Measurements from ENCODE around the gene DEUP1. TPM values are rescaled to one million over a fixed set of nuclear protein-coding genes. Genes with fewer than 3 reads are reported as not detected.

Gene DEUP1
- total RNA-seq, 2 experiments from 2014 or later: not detected

- ChIA-PET POLR2A (no interaction called here), CTCF (no interaction called here)
- peaks cover 9% of the 10 kb centered on the region for H3K9me3 Mint-ChIP-seq
- no peak for DNase-seq
- no peaks in the 10 kb centered on the region for H3K36me3 Mint-ChIP-seq
- H3K4me3 Mint-ChIP-seq: no peak overlapping the region
- peaks cover 3% of the 10 kb centered on the region for H3K27me3 Mint-ChIP-seq
- H3K27ac Mint-ChIP-seq: no peak overlapping the region
- H3K4me1 Mint-ChIP-seq (ENCODE audit: low read depth): no peaks in the 10 kb centered on the region
- intact Hi-C loops (cut with micrococcal nuclease): no loop called here
Measured at GRCh38 chr11:93320230-93320629, 10.3 kb upstream of the DEUP1 start.

GRCh38 chr11:93322207-93322606, 8.3 kb upstream of the DEUP1 start:
- CTCF ChIA-PET: no interaction called here
- intact Hi-C loops (cut with micrococcal nuclease): no loop called here
- Mint-ChIP-seq H3K9me3 (peaks cover 7% of the 10 kb centered on the region), H3K4me1 (ENCODE audit: low read depth) (no peaks in the 10 kb centered on the region), H3K4me3 (no peak overlapping the region), H3K27me3 (peaks cover 3% of the 10 kb centered on the region), H3K27ac (no peak overlapping the region), H3K36me3 (no peaks in the 10 kb centered on the region)
- DNase-seq: no peak
- POLR2A ChIA-PET: no interaction called here

GRCh38 chr11:93323747-93324146, 6.8 kb upstream of the DEUP1 start:
- ChIA-PET CTCF (no interaction called here), POLR2A (no interaction called here)
- Mint-ChIP-seq H3K9me3 (peaks cover 7% of the 10 kb centered on the region), H3K4me1 (ENCODE audit: low read depth) (no peaks in the 10 kb centered on the region), H3K27ac (no peak overlapping the region), H3K27me3 (peaks cover 3% of the 10 kb centered on the region), H3K4me3 (no peak overlapping the region), H3K36me3 (no peaks in the 10 kb centered on the region)
- intact Hi-C loops (cut with micrococcal nuclease): no loop called here
- DNase-seq: no peak

- ChIA-PET POLR2A (no interaction called here), CTCF (no interaction called here)
- Mint-ChIP-seq H3K4me3 (no peak overlapping the region), H3K27me3 (peaks cover 7% of the 10 kb centered on the region), H3K27ac (no peak overlapping the region), H3K4me1 (ENCODE audit: low read depth) (no peaks in the 10 kb centered on the region), H3K9me3 (peaks cover 1% of the 10 kb centered on the region), H3K36me3 (no peaks in the 10 kb centered on the region)
- intact Hi-C loops (cut with micrococcal nuclease): no loop called here
- no peak for DNase-seq
Measured at GRCh38 chr11:93324500-93324899, 6.0 kb upstream of the DEUP1 start.

- no peaks in the 10 kb centered on the region for H3K9me3 Mint-ChIP-seq
- H3K4me3 Mint-ChIP-seq: no peak overlapping the region
- H3K4me1 Mint-ChIP-seq (ENCODE audit: low read depth): peaks cover 4% of the 10 kb centered on the region
- intact Hi-C loops (cut with micrococcal nuclease): loop anchor here (5.0 kb wide), 1 partner anchor 216 kb away; the partner anchor contains the start of gene SMCO4
- no peaks in the 10 kb centered on the region for H3K36me3 Mint-ChIP-seq
- POLR2A ChIA-PET: no interaction called here
- CTCF ChIA-PET: no interaction called here
- DNase-seq: no peak
- H3K27ac Mint-ChIP-seq: no peak overlapping the region
- peaks cover 17% of the 10 kb centered on the region for H3K27me3 Mint-ChIP-seq
Measured at GRCh38 chr11:93326681-93327080, 3.9 kb upstream of the DEUP1 start.

GRCh38 chr11:93329936-93330445, 551 bp upstream of the DEUP1 start:
- no peaks in the 10 kb centered on the region for H3K9me3 Mint-ChIP-seq
- peak overlapping the region; percentile 23 for H3K4me3 Mint-ChIP-seq
- no peaks in the 10 kb centered on the region for H3K36me3 Mint-ChIP-seq
- CTCF ChIA-PET: no interaction called here
- H3K4me1 Mint-ChIP-seq (ENCODE audit: low read depth): peaks cover 4% of the 10 kb centered on the region
- peak; percentile 12 for DNase-seq
- H3K27me3 Mint-ChIP-seq: peaks cover 31% of the 10 kb centered on the region
- intact Hi-C loops (cut with micrococcal nuclease): loop anchor here (5.0 kb wide), 1 partner anchor 212 kb away; the partner anchor contains the start of gene SMCO4
- H3K27ac Mint-ChIP-seq: no peak overlapping the region
- POLR2A ChIA-PET: no interaction called here

GRCh38 chr11:93340223-93340622, 9.7 kb downstream of the DEUP1 start:
- Mint-ChIP-seq H3K27ac (no peak overlapping the region), H3K27me3 (no peaks in the 10 kb centered on the region), H3K4me1 (ENCODE audit: low read depth) (no peaks in the 10 kb centered on the region), H3K9me3 (no peaks in the 10 kb centered on the region), H3K4me3 (no peak overlapping the region), H3K36me3 (no peaks in the 10 kb centered on the region)
- intact Hi-C loops (cut with micrococcal nuclease): no loop called here
- ChIA-PET CTCF (no interaction called here), POLR2A (no interaction called here)
- DNase-seq: no peak

- ChIA-PET POLR2A (no interaction called here), CTCF (no interaction called here)
- Mint-ChIP-seq H3K27ac (no peak overlapping the region), H3K27me3 (no peaks in the 10 kb centered on the region), H3K4me1 (ENCODE audit: low read depth) (no peaks in the 10 kb centered on the region), H3K9me3 (no peaks in the 10 kb centered on the region), H3K4me3 (no peak overlapping the region), H3K36me3 (no peaks in the 10 kb centered on the region)
- DNase-seq: no peak
- intact Hi-C loops (cut with micrococcal nuclease): no loop called here
Measured at GRCh38 chr11:93344855-93345333, 14.4 kb downstream of the DEUP1 start.

- H3K36me3 Mint-ChIP-seq: no peaks in the 10 kb centered on the region
- ChIA-PET CTCF (no interaction called here), POLR2A (no interaction called here)
- DNase-seq: no peak
- no peak overlapping the region for H3K27ac Mint-ChIP-seq
- no peaks in the 10 kb centered on the region for H3K27me3 Mint-ChIP-seq
- H3K9me3 Mint-ChIP-seq: peaks cover 2% of the 10 kb centered on the region
- no peaks in the 10 kb centered on the region for H3K4me1 Mint-ChIP-seq (ENCODE audit: low read depth)
- H3K4me3 Mint-ChIP-seq: no peak overlapping the region
- intact Hi-C loops (cut with micrococcal nuclease): no loop called here
Measured at GRCh38 chr11:93348930-93349329, 18.4 kb downstream of the DEUP1 start.

GRCh38 chr11:93350835-93351234, 20.3 kb downstream of the DEUP1 start:
- H3K9me3 Mint-ChIP-seq: peaks cover 6% of the 10 kb centered on the region
- peaks cover 3% of the 10 kb centered on the region for H3K36me3 Mint-ChIP-seq
- POLR2A ChIA-PET: no interaction called here
- intact Hi-C loops (cut with micrococcal nuclease): no loop called here
- H3K4me1 Mint-ChIP-seq (ENCODE audit: low read depth): no peaks in the 10 kb centered on the region
- no peak overlapping the region for H3K4me3 Mint-ChIP-seq
- CTCF ChIA-PET: no interaction called here
- no peaks in the 10 kb centered on the region for H3K27me3 Mint-ChIP-seq
- DNase-seq: no peak
- no peak overlapping the region for H3K27ac Mint-ChIP-seq

GRCh38 chr11:93359396-93359795, 28.9 kb downstream of the DEUP1 start:
- Mint-ChIP-seq H3K4me1 (ENCODE audit: low read depth) (no peaks in the 10 kb centered on the region), H3K9me3 (peaks cover 16% of the 10 kb centered on the region), H3K27me3 (no peaks in the 10 kb centered on the region), H3K4me3 (no peak overlapping the region), H3K36me3 (no peaks in the 10 kb centered on the region), H3K27ac (no peak overlapping the region)
- DNase-seq: no peak
- ChIA-PET CTCF (interaction anchor here (0.6 kb wide), 2 partner anchors 40 to 290 kb away, joined by 3 read pairs; no protein-coding TSS in a partner anchor), POLR2A (no interaction called here)
- intact Hi-C loops (cut with micrococcal nuclease): no loop called here

GRCh38 chr11:93361435-93361834, 30.9 kb downstream of the DEUP1 start:
- intact Hi-C loops (cut with micrococcal nuclease): no loop called here
- Mint-ChIP-seq H3K36me3 (no peaks in the 10 kb centered on the region), H3K9me3 (peaks cover 16% of the 10 kb centered on the region), H3K4me3 (no peak overlapping the region), H3K27me3 (no peaks in the 10 kb centered on the region), H3K27ac (no peak overlapping the region), H3K4me1 (ENCODE audit: low read depth) (no peaks in the 10 kb centered on the region)
- CTCF ChIA-PET: no interaction called here
- DNase-seq: no peak
- POLR2A ChIA-PET: no interaction called here

- no peak overlapping the region for H3K4me3 Mint-ChIP-seq
- DNase-seq: no peak
- no peak overlapping the region for H3K27ac Mint-ChIP-seq
- no peaks in the 10 kb centered on the region for H3K36me3 Mint-ChIP-seq
- peaks cover 9% of the 10 kb centered on the region for H3K9me3 Mint-ChIP-seq
- H3K4me1 Mint-ChIP-seq (ENCODE audit: low read depth): no peaks in the 10 kb centered on the region
- intact Hi-C loops (cut with micrococcal nuclease): no loop called here
- ChIA-PET CTCF (no interaction called here), POLR2A (no interaction called here)
- no peaks in the 10 kb centered on the region for H3K27me3 Mint-ChIP-seq
Measured at GRCh38 chr11:93368022-93368421, 37.5 kb downstream of the DEUP1 start.
